SJCRH30 (cell line): Measurements from ENCODE around the gene DEFB119. TPM values are rescaled to one million over a fixed set of nuclear protein-coding genes. Genes with fewer than 3 reads are reported as not detected.
A peak's percentile ranks its signal among the peaks of the same experiment; 100 is the strongest.
"Not testable (repeated sequence)": the region's sequence is repeated elsewhere in the genome, so short reads cannot be mapped to it uniquely, and the experiment has no call there.

ENCODE experiments used
- DNase-seq, 2 experiments: peaks; one replicate each; pipeline ENCODE4 v3.0.0-alpha.2; 2015 to 2020
- H3K27ac ChIP-seq: fragments of 250-450 bp; sonication (Bioruptor Pico); 2 replicates; pipeline ENCODE4 v1.5.1; 2020; ENCODE audit warnings: mild to moderate bottlenecking, moderate library complexity
- H3K27me3 ChIP-seq: fragments of 250-450 bp; sonication (Bioruptor Pico); 2 replicates; pipeline ENCODE4 v1.5.1; 2020; ENCODE audit warnings: mild to moderate bottlenecking, moderate library complexity
- H3K36me3 ChIP-seq: fragments of 250-450 bp; sonication (Bioruptor Pico); 2 replicates; pipeline ENCODE4 v1.5.1; 2020; ENCODE audit warnings: mild to moderate bottlenecking, moderate library complexity
- H3K4me1 ChIP-seq: fragments of 250-450 bp; sonication (Bioruptor Pico); 2 replicates; pipeline ENCODE4 v1.5.1; 2020; ENCODE audit warnings: mild to moderate bottlenecking, moderate library complexity
- H3K4me3 ChIP-seq: fragments of 250-450 bp; sonication (Bioruptor Pico); 2 replicates; pipeline ENCODE4 v1.5.1; 2020; ENCODE audit warnings: mild to moderate bottlenecking, moderate library complexity
- H3K9me3 ChIP-seq: fragments of 250-450 bp; sonication (Bioruptor Pico); replicated peaks from 2 replicates; pipeline ENCODE4 v1.5.1; 2020; ENCODE audit warnings: mild to moderate bottlenecking, moderate library complexity
- total RNA-seq: library from RNA; depleted of rRNA; stranded (reverse); fragments of >200 nt; shearing (Covaris generic); gene quantifications from 2 replicates; pipeline ENCODE4 v1.2.3, GENCODE V29; 2014; rRNA removed

Gene DEFB119
- not detected in 2 replicates for total RNA-seq

GRCh38 chr20:31390490-31390889, at the start of gene DEFB119:
Gene DEFB119 (minus strand): TSS chr20:31390590. CDS start chr20:31390483, 107 bp downstream.
- no peak within 1 kb of the TSS for H3K27ac ChIP-seq
- no peaks in the 10 kb centered on the region for H3K36me3 ChIP-seq
- DNase-seq = no peak
- H3K4me3 ChIP-seq = no peak within 1 kb of the TSS
- no peaks in the 10 kb centered on the region for H3K4me1 ChIP-seq
- H3K9me3 ChIP-seq = no peaks in the 10 kb centered on the region
- H3K27me3 ChIP-seq = peaks cover 3% of the 10 kb centered on the region; the same call in 1 of the 2 replicates

GRCh38 chr20:31430568-31431115, 40.3 kb upstream of the DEFB119 start:
- H3K9me3 ChIP-seq = no peaks in the 10 kb centered on the region
- no peak overlapping the region for H3K4me3 ChIP-seq
- H3K36me3 ChIP-seq = no peaks in the 10 kb centered on the region
- no peak overlapping the region for H3K27ac ChIP-seq
- DNase-seq = peak in 1 of 2 experiments; percentile 41
- no peaks in the 10 kb centered on the region for H3K4me1 ChIP-seq
- 0 out of 2 replicates have a peak, but pooled peaks cover 3% of the 10 kb centered on the region for H3K27me3 ChIP-seq

GRCh38 chr20:31427576-31427975, 37.2 kb upstream of the DEFB119 start:
- not testable (repeated sequence) for H3K9me3 ChIP-seq, H3K4me3 ChIP-seq, H3K36me3 ChIP-seq, DNase-seq, H3K27me3 ChIP-seq, H3K4me1 ChIP-seq, H3K27ac ChIP-seq

- not testable (repeated sequence) for H3K27ac ChIP-seq, H3K9me3 ChIP-seq, DNase-seq
Measured at GRCh38 chr20:31426891-31427551, 36.6 kb upstream of the DEFB119 start.

GRCh38 chr20:31425797-31426196, 35.4 kb upstream of the DEFB119 start:
- Histone ChIP-seq H3K4me3 (no peak overlapping the region), H3K4me1 (no peaks in the 10 kb centered on the region), H3K27ac (no peak overlapping the region), H3K27me3 (no peaks in the 10 kb centered on the region), H3K9me3 (no peaks in the 10 kb centered on the region), H3K36me3 (no peaks in the 10 kb centered on the region)
- no peak for DNase-seq

More at GRCh38 chr20:31426891-31427551, 36.6 kb upstream of the DEFB119 start:
- not testable (repeated sequence) for H3K27me3 ChIP-seq, H3K4me1 ChIP-seq, H3K36me3 ChIP-seq, H3K4me3 ChIP-seq

GRCh38 chr20:31418307-31418706, 27.9 kb upstream of the DEFB119 start:
- H3K4me3 ChIP-seq = no peak overlapping the region
- no peaks in the 10 kb centered on the region for H3K4me1 ChIP-seq
- 0 out of 2 replicates have a peak, but pooled peaks cover 2% of the 10 kb centered on the region for H3K27me3 ChIP-seq
- no peaks in the 10 kb centered on the region for H3K36me3 ChIP-seq
- H3K27ac ChIP-seq = no peak overlapping the region
- no peaks in the 10 kb centered on the region for H3K9me3 ChIP-seq
- no peak for DNase-seq

- Histone ChIP-seq H3K4me1 (no peaks in the 10 kb centered on the region), H3K4me3 (no peak overlapping the region), H3K27me3 (0 out of 2 replicates have a peak, but pooled peaks cover 4% of the 10 kb centered on the region), H3K36me3 (no peaks in the 10 kb centered on the region), H3K9me3 (no peaks in the 10 kb centered on the region), H3K27ac (no peak overlapping the region)
- DNase-seq = no peak
Measured at GRCh38 chr20:31415653-31416052, 25.3 kb upstream of the DEFB119 start.

- no peak for DNase-seq
Measured at GRCh38 chr20:31414381-31414780, 24.0 kb upstream of the DEFB119 start.

GRCh38 chr20:31410011-31410410, 19.6 kb upstream of the DEFB119 start:
- Histone ChIP-seq H3K27me3 (peaks cover 4% of the 10 kb centered on the region; the same call in 1 of the 2 replicates), H3K36me3 (no peaks in the 10 kb centered on the region), H3K27ac (no peak overlapping the region), H3K9me3 (peaks cover 5% of the 10 kb centered on the region; the same call in 1 of the 2 replicates), H3K4me3 (no peak overlapping the region), H3K4me1 (no peaks in the 10 kb centered on the region)
- no peak for DNase-seq

More at GRCh38 chr20:31414381-31414780, 24.0 kb upstream of the DEFB119 start:
- H3K27me3 ChIP-seq = 0 out of 2 replicates have a peak, but pooled peaks cover 4% of the 10 kb centered on the region
- H3K4me3 ChIP-seq = no peak overlapping the region
- no peaks in the 10 kb centered on the region for H3K4me1 ChIP-seq
- H3K9me3 ChIP-seq = peaks cover 5% of the 10 kb centered on the region; the same call in 1 of the 2 replicates
- H3K36me3 ChIP-seq = no peaks in the 10 kb centered on the region
- H3K27ac ChIP-seq = no peak overlapping the region

GRCh38 chr20:31406115-31406514, 15.7 kb upstream of the DEFB119 start, which contains the start of gene DEFB121:
Gene DEFB121 (minus strand): TSS chr20:31406215. CDS start chr20:31406152, 63 bp downstream.
- H3K27me3 ChIP-seq = peaks cover 3% of the 10 kb centered on the region; the same call in 1 of the 2 replicates
- H3K9me3 ChIP-seq = peaks cover 5% of the 10 kb centered on the region; the same call in 1 of the 2 replicates
- no peak for DNase-seq
- H3K4me1 ChIP-seq = no peaks in the 10 kb centered on the region
- no peak within 1 kb of the TSS for H3K4me3 ChIP-seq
- H3K27ac ChIP-seq = no peak within 1 kb of the TSS
- H3K36me3 ChIP-seq = no peaks in the 10 kb centered on the region

- no peaks in the 10 kb centered on the region for H3K9me3 ChIP-seq
- no peak overlapping the region for H3K27ac ChIP-seq
- DNase-seq = no peak
- H3K27me3 ChIP-seq = peaks cover 3% of the 10 kb centered on the region; the same call in 1 of the 2 replicates
- H3K4me3 ChIP-seq = no peak overlapping the region
- no peaks in the 10 kb centered on the region for H3K36me3 ChIP-seq
- H3K4me1 ChIP-seq = no peaks in the 10 kb centered on the region
Measured at GRCh38 chr20:31403886-31404285, 13.5 kb upstream of the DEFB119 start.

- H3K4me3 ChIP-seq = no peak overlapping the region
- no peak overlapping the region for H3K27ac ChIP-seq
- DNase-seq = no peak
- no peaks in the 10 kb centered on the region for H3K36me3 ChIP-seq
- H3K4me1 ChIP-seq = no peaks in the 10 kb centered on the region
- H3K27me3 ChIP-seq = no peaks in the 10 kb centered on the region
- no peaks in the 10 kb centered on the region for H3K9me3 ChIP-seq
Measured at GRCh38 chr20:31394900-31395299, 4.5 kb upstream of the DEFB119 start.

GRCh38 chr20:31392836-31393235, 2.4 kb upstream of the DEFB119 start:
- DNase-seq = no peak
- no peaks in the 10 kb centered on the region for H3K9me3 ChIP-seq
- no peaks in the 10 kb centered on the region for H3K27me3 ChIP-seq
- no peak overlapping the region for H3K4me3 ChIP-seq
- H3K27ac ChIP-seq = no peak overlapping the region
- no peaks in the 10 kb centered on the region for H3K4me1 ChIP-seq
- no peaks in the 10 kb centered on the region for H3K36me3 ChIP-seq

- Histone ChIP-seq H3K36me3 (no peaks in the 10 kb centered on the region), H3K27me3 (peaks cover 8% of the 10 kb centered on the region; the same call in 1 of the 2 replicates), H3K4me3 (no peak overlapping the region), H3K9me3 (no peaks in the 10 kb centered on the region), H3K27ac (no peak overlapping the region), H3K4me1 (no peaks in the 10 kb centered on the region)
- no peak for DNase-seq
Measured at GRCh38 chr20:31374346-31374745, 16.0 kb downstream of the DEFB119 start.

GRCh38 chr20:31368301-31368700, 22.1 kb downstream of the DEFB119 start, which contains the start of gene DEFB118:
Gene DEFB118 (plus strand): TSS chr20:31368601. CDS start chr20:31368651, 50 bp downstream.
- Histone ChIP-seq H3K4me3 (no peak within 1 kb of the TSS), H3K27me3 (peaks cover 8% of the 10 kb centered on the region), H3K4me1 (no peaks in the 10 kb centered on the region), H3K27ac (no peak within 1 kb of the TSS), H3K9me3 (no peaks in the 10 kb centered on the region), H3K36me3 (no peaks in the 10 kb centered on the region)
- no peak for DNase-seq
